Endothelial cell of umbilical vein (primary cell): Measurements from ENCODE around the gene GEMIN5. TPM values are rescaled to one million over a fixed set of nuclear protein-coding genes. Genes with fewer than 3 reads are reported as not detected.
A peak's percentile ranks its signal among the peaks of the same experiment; 100 is the strongest.

Source experiments
- BruUV-seq: library from RNA; stranded (reverse); fragments of 400-500 nt; replicated peaks from 2 replicates; lab custom pipeline; 2021; lab: Mats Ljungman, UMichigan
- CTCF ChIA-PET: fragments of 300-600, 350-600 bp; sonication (Branson Sonifier 250); formaldehyde crosslinking; loops from one replicate; lab custom pipeline; 2021; ENCODE audit warnings: antibody characterized with exemption, inconsistent platforms; lab: Charles Lee
- POLR2A ChIA-PET: fragments of 300-600, 350-600 bp; sonication (Branson Sonifier 250); formaldehyde crosslinking; loops from one replicate; lab custom pipeline; 2021; ENCODE audit warnings: antibody characterized with exemption, inconsistent platforms; lab: Charles Lee
- DNase-seq: peaks from one replicate; pipeline ENCODE4 v3.0.0-alpha.2; 2011; ENCODE audit warnings: low read depth, low spot score
- FAIRE-seq: peaks from 2 replicates; lab custom pipeline; 2011; peaks lifted over from hg19 to GRCh38; lab: Jason Lieb, UNC
- H2AFZ ChIP-seq: 2 replicates; pipeline ENCODE4 v1.6.0; 2012; ENCODE audit warnings: low read depth, low read length, control low read depth, inconsistent platforms
- H3K27ac ChIP-seq: 2 replicates; pipeline ENCODE4 v1.5.1; 2011; ENCODE audit warnings: low read depth, mild to moderate bottlenecking, control low read depth, low read length, moderate library complexity; ENCODE audit not compliant: insufficient read depth
- H3K27me3 ChIP-seq, 2 experiments: 2 replicates each; pipeline versions ENCODE4 v1.6.0 to v1.6.1; 2011; ENCODE audit warnings: low read length in 2 of 2, mixed read lengths in 1 of 2; ENCODE audit not compliant: control insufficient read depth in 2 of 2, insufficient read depth in 2 of 2
- H3K36me3 ChIP-seq, 2 experiments: 2 replicates in 1 of 2; 3 replicates in 1 of 2; pipeline ENCODE4 v1.5.1; 2011; ENCODE audit warnings: low read length in 2 of 2, mild to moderate bottlenecking in 1 of 2, moderate library complexity in 1 of 2; ENCODE audit not compliant: control insufficient read depth in 2 of 2, insufficient read depth in 2 of 2; ENCODE audit errors: extremely low read depth in 1 of 2
- H3K4me1 ChIP-seq: 3 replicates; pipeline ENCODE4 v1.5.1; 2011; ENCODE audit warnings: mild to moderate bottlenecking, low read length; ENCODE audit not compliant: control insufficient read depth, insufficient read depth; ENCODE audit errors: extremely low read depth
- H3K4me2 ChIP-seq: 2 replicates; pipeline ENCODE4 v1.6.1; 2011; ENCODE audit warnings: low read length, control low read depth, mixed read lengths; ENCODE audit not compliant: insufficient read depth
- H3K4me3 ChIP-seq, 3 experiments: fragments of 200-600 bp in 1 of 3; sonication (generic), shearing (Covaris generic) in 1 of 3; replicated peaks in 1 of 3; 2 replicates each; pipeline ENCODE4 v1.5.1; 2011 to 2016; ENCODE audit warnings: control low read depth in 3 of 3, low read length in 3 of 3, mild to moderate bottlenecking in 2 of 3, inconsistent platforms in 1 of 3, low read depth in 1 of 3, moderate library complexity in 1 of 3; ENCODE audit not compliant: insufficient read depth in 1 of 3
- H3K79me2 ChIP-seq: 2 replicates; pipeline ENCODE4 v1.6.0; 2012; ENCODE audit warnings: low read length, inconsistent platforms; ENCODE audit not compliant: control insufficient read depth, insufficient read depth
- H3K9ac ChIP-seq: replicated peaks from 2 replicates; pipeline ENCODE3; 2011; ENCODE audit warnings: low read length, control low read depth; ENCODE audit not compliant: insufficient read depth; ENCODE audit errors: extremely low read depth
- H3K9me1 ChIP-seq: replicated peaks from 3 replicates; pipeline ENCODE4 v1.6.0; 2011; ENCODE audit warnings: mild to moderate bottlenecking, low read length; ENCODE audit not compliant: control insufficient read depth, insufficient read depth; ENCODE audit errors: extremely low read depth
- H3K9me3 ChIP-seq: replicated peaks from 2 replicates; pipeline ENCODE4 v1.5.1; 2012; ENCODE audit warnings: low read length, inconsistent platforms; ENCODE audit not compliant: control insufficient read depth, insufficient read depth
- H4K20me1 ChIP-seq: replicated peaks from 2 replicates; pipeline ENCODE3; 2011; ENCODE audit warnings: mild to moderate bottlenecking, low read length; ENCODE audit not compliant: control insufficient read depth, insufficient read depth; ENCODE audit errors: extremely low read depth
- CTCF ChIP-seq, 2 donors: IDR thresholded peaks; 1 replicate in 1 of 2; 2 replicates in 1 of 2; pipeline ENCODE4 v1.5.1; 2011; ENCODE audit warnings: low read length in 2 of 2, mild to moderate bottlenecking in 2 of 2, moderate library complexity in 2 of 2, control low read depth in 1 of 2, inconsistent platforms in 1 of 2, low read depth in 1 of 2; ENCODE audit not compliant: insufficient read depth in 1 of 2; ENCODE audit errors: extremely low read depth in 1 of 2
- EZH2 ChIP-seq: IDR thresholded peaks from 2 replicates; pipeline ENCODE4 v1.6.1; 2012; ENCODE audit warnings: borderline replicate concordance, low read depth, mild to moderate bottlenecking, moderate library complexity, low read length, inconsistent platforms; ENCODE audit not compliant: severe bottlenecking
- FOS ChIP-seq: IDR thresholded peaks from 2 replicates; pipeline ENCODE4 v1.6.1; 2011; ENCODE audit warnings: mild to moderate bottlenecking, low read length, moderate library complexity, borderline replicate concordance; ENCODE audit not compliant: insufficient read depth
- GATA2 ChIP-seq: IDR thresholded peaks from 2 replicates; pipeline ENCODE4 v1.7.0; 2011; ENCODE audit warnings: low read depth, mild to moderate bottlenecking, moderate library complexity, mixed read lengths, low read length; ENCODE audit not compliant: insufficient read length, insufficient read depth
- JUN ChIP-seq: IDR thresholded peaks from 2 replicates; pipeline ENCODE4 v1.6.1; 2011; ENCODE audit warnings: borderline replicate concordance, low read depth; ENCODE audit not compliant: insufficient read length, insufficient read depth
- MAX ChIP-seq: IDR thresholded peaks from 2 replicates; pipeline ENCODE4 v1.6.1; 2011; ENCODE audit not compliant: insufficient read depth, insufficient read length
- MYC ChIP-seq: IDR thresholded peaks from one replicate; pipeline ENCODE4 v1.6.1; 2011; ENCODE audit warnings: mild to moderate bottlenecking, low read depth, low read length
- POLR2A ChIP-seq: IDR thresholded peaks from 2 replicates; pipeline ENCODE4 v1.6.1; 2012; ENCODE audit warnings: low read depth, mild to moderate bottlenecking, control low read depth, low read length
- POLR2AphosphoS5 ChIP-seq: IDR thresholded peaks from 2 replicates; pipeline ENCODE4 v1.6.1; 2012; ENCODE audit warnings: low read depth, mild to moderate bottlenecking, control low read depth, low read length, moderate library complexity; ENCODE audit not compliant: insufficient read depth
- dilution Hi-C: fragments of 300-500 bp; cut with MboI; formaldehyde crosslinking; loops from one replicate; pipeline ENCODE4 v1.15.0; 2019; ENCODE audit warnings: low sequenced_read_pairs; ENCODE audit not compliant: extremely low pct_ligation_motif_present
- intact Hi-C: fragments of 100-400 bp; cut with micrococcal nuclease; formaldehyde crosslinking; loops from one replicate; pipeline ENCODE4 v1.10.0; 2022
- polyA plus RNA-seq, 4 experiments: library from polyadenylated mRNA; depleted of rRNA in 3 of 4; stranded (reverse) in 3 of 4; unstranded in 1 of 4; fragments of >200 nt; gene quantifications; 2 replicates each; pipeline versions ENCODE4 v1.2.1 to v1.2.3, GENCODE V29; 2011 to 2012; ENCODE audit warnings: missing spikeins in 1 of 4
- total RNA-seq: library from RNA; stranded (reverse); gene quantifications from 2 replicates; pipeline ENCODE4 v1.2.3, GENCODE V29; 2021

Gene GEMIN5
- total and polyA plus RNA-seq, 2 donors (not counting 3 experiments of a cell fraction or from before 2014, with no cell fraction given), result 7.2 to 23.1 TPM

GRCh38 chr5:154858297-154858971 is 79.6 kb downstream of the GEMIN5 start, which contains the start of gene CNOT8:
Gene CNOT8 (plus strand): TSS chr5:154858627. CDS start chr5:154863279, 4,652 bp downstream.
- no peaks in the 10 kb centered on the region for H3K27me3 ChIP-seq
- no peaks in the 10 kb centered on the region for H3K9me1 ChIP-seq
- no TSS peak for BruUV-seq
- peaks cover 27% of the 10 kb centered on the region for H3K4me1 ChIP-seq
- CTCF ChIA-PET, result interaction anchor here (0.9 to 2.2 kb wide), 2 partner anchors 23 to 208 kb away, joined by 3 to 12 read pairs; no protein-coding TSS in a partner anchor
- H2AFZ ChIP-seq, result peak within 1 kb of the TSS; percentile 95
- DNase-seq (peak; percentile 97), FAIRE-seq (no peak)
- POLR2A ChIA-PET, result interaction anchor here (0.9 to 2.1 kb wide), 2 partner anchors 23 to 79 kb away, joined by 5 to 8 read pairs; partner anchors contain the start of gene GEMIN5
- dilution Hi-C loops (no loop called here), intact Hi-C loops (loop anchor here (1.0 to 10.0 kb wide), 8 partner anchors 46 to 574 kb away; partner anchors contain the start of genes GEMIN5, LARP1 and SAP30L)
- peaks cover 3% of the 10 kb centered on the region for H4K20me1 ChIP-seq
- peak within 1 kb of the TSS; percentile 98 for H3K9ac ChIP-seq
- peaks cover 50% of the 10 kb centered on the region for H3K79me2 ChIP-seq
- H3K4me2 ChIP-seq, result peak within 1 kb of the TSS; percentile 90
- H3K9me3 ChIP-seq, result no peaks in the 10 kb centered on the region
- peak within 1 kb of the TSS; percentile 94 to 100 (median 95) for H3K4me3 ChIP-seq
- TF ChIP-seq POLR2AphosphoS5 (peak; percentile 93), MAX (peak; percentile 23), GATA2 (no peak), CTCF (IDR thresholded peaks at IDR 0.05; ENCODE audit: extremely low read depth in 1 of 2, insufficient read depth in 1 of 2, low read depth in 1 of 2, low read length in 2 of 2) (peak in 1 of 2 donors; percentile 2), FOS (no peak), JUN (no peak), MYC (peak; percentile 6), EZH2 (no peak), POLR2A (peak; percentile 55)
- H3K36me3 ChIP-seq, result peaks cover 3 to 5% of the 10 kb centered on the region in 2 experiments
- H3K27ac ChIP-seq, result peak within 1 kb of the TSS; percentile 95
